K562 (cell line): ENCODE measurements around the gene MGRN1. TPM values are rescaled to one million over a fixed set of nuclear protein-coding genes. Genes with fewer than 3 reads are reported as not detected.

Experiments
- E2F5 ChIP-seq: sonication (generic); formaldehyde crosslinking; IDR thresholded peaks from 2 replicates; pipeline ENCODE4 v1.8.0; 2022; ENCODE audit warnings: mild to moderate bottlenecking, missing genetic modification reagents
- EHMT2 ChIP-seq: fragments of 450-650 bp; IDR thresholded peaks from 2 replicates; pipeline ENCODE4 v1.6.1; 2018; ENCODE audit warnings: antibody characterized with exemption
- ELK3 ChIP-seq: fragments of 450-650 bp; formaldehyde crosslinking; IDR thresholded peaks from 2 replicates; pipeline ENCODE4 v1.4.0; 2020; ENCODE audit warnings: mild to moderate bottlenecking
- GTF2B ChIP-seq: IDR thresholded peaks from 2 replicates; pipeline ENCODE4 v1.6.1; 2011; ENCODE audit not compliant: insufficient read length; ENCODE audit errors: extremely low read depth
- HNRNPK ChIP-seq: fragments of 200-400 bp; formaldehyde crosslinking; IDR thresholded peaks from one replicate; pipeline ENCODE4 v1.6.1; 2018; ENCODE audit warnings: mild to moderate bottlenecking, low read depth, low read length; ENCODE audit not compliant: poor library complexity, severe bottlenecking
- IRF2 ChIP-seq: sonication (generic); formaldehyde crosslinking; IDR thresholded peaks from 2 replicates; pipeline ENCODE4 v1.8.1; 2022; ENCODE audit warnings: mild to moderate bottlenecking, missing genetic modification reagents
- RAD21 ChIP-seq, 2 experiments: fragments of 250-450 bp in 1 of 2; fragments of 450-650 bp in 1 of 2; sonication (Bioruptor Pico) in 1 of 2; formaldehyde crosslinking in 1 of 2; IDR thresholded peaks in 1 of 2; conservative IDR thresholded peaks in 1 of 2; 2 replicates each; pipeline versions ENCODE4 v1.4.0 to v1.8.0; 2020 to 2022; ENCODE audit warnings: mild to moderate bottlenecking in 2 of 2, moderate library complexity in 1 of 2
- STAT5A ChIP-seq: IDR thresholded peaks from 2 replicates; pipeline ENCODE4 v1.6.1; 2012; ENCODE audit warnings: low read length, inconsistent platforms, borderline replicate concordance
- TBP ChIP-seq: optimal IDR thresholded peaks from 2 replicates; pipeline ENCODE3; 2011; ENCODE audit warnings: low read depth, low read length, improper control_type of control experiment
- ZBTB11 ChIP-seq, 3 experiments: fragments of 200-800 bp in 1 of 3; fragments of 250-450 bp in 1 of 3; fragments of 450-650 bp in 1 of 3; sonication (Bioruptor Pico) in 1 of 3; sonication (Bioruptor generic) in 1 of 3; formaldehyde crosslinking in 1 of 3; IDR thresholded peaks; 2 replicates each; pipeline versions ENCODE4 v1.6.1 to v1.8.0; 2016 to 2022; ENCODE audit warnings: mild to moderate bottlenecking in 2 of 3, missing genetic modification characterization in 2 of 3, missing compliant biosample characterization in 1 of 3, moderate library complexity in 1 of 3
- ZBTB26 ChIP-seq: fragments of 450-650 bp; formaldehyde crosslinking; IDR thresholded peaks from 2 replicates; pipeline ENCODE4 v1.4.0; 2022; ENCODE audit warnings: missing genetic modification characterization
- ZNF609 ChIP-seq: sonication (generic); formaldehyde crosslinking; IDR thresholded peaks from 2 replicates; pipeline ENCODE4 v1.8.1; 2023; ENCODE audit warnings: missing genetic modification reagents, mild to moderate bottlenecking, borderline replicate concordance
- polyA plus RNA-seq, 8 experiments: library from polyadenylated mRNA; depleted of rRNA in 4 of 8; stranded (reverse) in 5 of 8; unstranded in 3 of 8; fragments of >200 nt; fragmentation: Nextera tagmentation in 2 of 8; fragmentation: Illumina TruSeq in 1 of 8; extraction: Ambion mirVana in 2 of 8; extraction: Trizol in 1 of 8; gene quantifications; 2 replicates each; pipeline versions ENCODE4 v1.2.1 to v1.2.3, GENCODE V29; 2011 to 2014; ENCODE audit warnings: inconsistent platforms in 1 of 8, missing spikeins in 1 of 8
- total RNA-seq, 7 experiments: library from RNA; depleted of rRNA in 6 of 7; stranded (reverse); fragments of >200 nt in 6 of 7; fragmentation: Illumina TruSeq in 2 of 7; extraction: Trizol in 2 of 7; gene quantifications; 2 replicates each; pipeline versions ENCODE4 v1.2.1 to v1.2.3, GENCODE V29; 2011 to 2021; ENCODE audit warnings: low replicate concordance in 1 of 7

The MGRN1 gene
- total and polyA plus RNA-seq, 9 of the 15 experiments (the other 6 are each of a cell fraction or from before 2014, with no cell fraction given), result 0.15 to 37.9 (median 6.0) TPM

- no peak for TF ChIP-seq ZBTB26 (CRISPR knock-in tag)
- TF ChIP-seq ZNF609, result no peak
- no peak for TF ChIP-seq GTF2B
- no peak for TF ChIP-seq ELK3 (CRISPR knock-in tag)
- no peak for TF ChIP-seq STAT5A
- TF ChIP-seq IRF2 (CRISPR knock-in tag), result no peak
- no peak for TF ChIP-seq E2F5
- peak; percentile 52 to 76 for TF ChIP-seq RAD21 (CRISPR knock-in tag; conservative IDR thresholded peaks at IDR 0.05 in 1 of 2, IDR thresholded peaks at IDR 0.05 in 1 of 2)
- TF ChIP-seq TBP, result peak; percentile 63
- no peak for TF ChIP-seq HNRNPK
- TF ChIP-seq ZBTB11 (CRISPR knock-in tag; IDR thresholded peaks at IDR 0.05), result peak in 1 of 3 experiments; percentile 82; a peak in 2 of 6 replicates
- TF ChIP-seq EHMT2, result no peak
These were observed at the start of gene MGRN1 (continued) for GRCh38 chr16:4624015-4624826.
